Lung (tissue), 12 donors: Measurements from ENCODE around the gene ZBP1. TPM values are rescaled to one million over a fixed set of nuclear protein-coding genes. Genes with fewer than 3 reads are reported as not detected.
A peak's percentile ranks its signal among the peaks of the same experiment; 100 is the strongest.

ENCODE experiments used
- ATAC-seq: fragments of 200-7000 bp; cut with Tn5 transposase; one replicate; pipeline ENCODE4 v1.9.1; 2020; ENCODE audit warnings: moderate number of reproducible peaks; ENCODE audit not compliant: insufficient read depth, low FRiP score
- DNase-seq, 3 donors: peaks; one replicate each; pipeline ENCODE4 v3.0.0-alpha.2; 2013 to 2017
- H3K27ac ChIP-seq, 2 donors: one replicate each; pipeline ENCODE4 v1.5.1; 2013; ENCODE audit warnings: mild to moderate bottlenecking in 2 of 2, moderate library complexity in 2 of 2, control low read depth in 1 of 2, inconsistent platforms in 1 of 2, low read depth in 1 of 2, low read length in 1 of 2
- H3K27me3 ChIP-seq, 3 donors: one replicate each; pipeline ENCODE4 v1.5.1; 2013; ENCODE audit warnings: low read length in 2 of 3; ENCODE audit not compliant: control insufficient read depth in 3 of 3, insufficient read depth in 3 of 3
- H3K36me3 ChIP-seq, 4 donors: one replicate each; pipeline ENCODE4 v1.5.1; 2013; ENCODE audit warnings: low read length in 4 of 4, mild to moderate bottlenecking in 1 of 4, moderate library complexity in 1 of 4; ENCODE audit not compliant: control insufficient read depth in 4 of 4, insufficient read depth in 4 of 4
- H3K4me1 ChIP-seq, 5 donors: one replicate each; pipeline ENCODE4 v1.5.1; 2013; ENCODE audit warnings: low read length in 5 of 5, mild to moderate bottlenecking in 2 of 5, moderate library complexity in 1 of 5; ENCODE audit not compliant: control insufficient read depth in 5 of 5, insufficient read depth in 5 of 5
- H3K4me3 ChIP-seq: one replicate; pipeline ENCODE4 v1.5.1; 2013; ENCODE audit warnings: mild to moderate bottlenecking, control low read depth, moderate library complexity
- H3K9ac ChIP-seq, 2 donors: one replicate each; pipeline ENCODE4 v1.5.1; 2013; ENCODE audit warnings: low read length in 2 of 2, control low read depth in 1 of 2; ENCODE audit not compliant: insufficient read depth in 1 of 2
- H3K9me3 ChIP-seq, 4 donors: one replicate each; pipeline ENCODE4 v1.5.1; 2013; ENCODE audit warnings: low read length in 3 of 4, mild to moderate bottlenecking in 1 of 4, moderate library complexity in 1 of 4; ENCODE audit not compliant: control insufficient read depth in 4 of 4, insufficient read depth in 3 of 4
- CTCF ChIP-seq: IDR thresholded peaks from 2 replicates; pipeline ENCODE4 v1.5.1; 2012; ENCODE audit warnings: mild to moderate bottlenecking; ENCODE audit errors: control extremely low read depth, extremely low read depth
- WGBS, 2 donors: extraction: QIAGEN DNeasy Blood & Tissue Kit; methylation state at CpG; one replicate each; pipeline ENCODE4 v1.1.7; 2013; 5-methylcytosine and 5-hydroxymethylcytosine counted together
- polyA plus RNA-seq, 2 donors: library from polyadenylated mRNA; stranded (reverse); fragments of 200-250 nt; gene quantifications; one replicate each; pipeline ENCODE4 v1.2.1, GENCODE V29; 2013
- total RNA-seq, 2 donors: library from RNA; depleted of rRNA in 1 of 2; stranded (reverse); fragments of >200 nt in 1 of 2; gene quantifications; one replicate each; pipeline ENCODE4 v1.2.1, GENCODE V29; 2014 to 2021
- donor health status: control.
- donor health status: control.
- donor health status: Bipolar disorder and iron deficiency.
- donor health status: healthy.
- donor health status: DM: yes; HTN: yes; CAD: no.

ZBP1 gene
- total and polyA plus RNA-seq, 4 donors = 1.3 to 5.3 (median 2.5) TPM

GRCh38 chr20:57625181-57625958 is 5.1 kb upstream of the ZBP1 start:
- WGBS, 2 donors = 92 to 95% methylated on average over 7 of the region's 7 CpGs
- no peak for DNase-seq
- no peak overlapping the region for H3K27ac ChIP-seq
- no peaks in the 10 kb centered on the region for H3K27me3 ChIP-seq
- H3K36me3 ChIP-seq = no peaks in the 10 kb centered on the region
- H3K9ac ChIP-seq = no peak overlapping the region
- no peak overlapping the region for H3K4me3 ChIP-seq
- H3K9me3 ChIP-seq = peaks cover 0 to 4% (median 0%) of the 10 kb centered on the region in 4 donors
- H3K4me1 ChIP-seq = peaks cover 0 to 13% (median 6%) of the 10 kb centered on the region in 5 donors
- TF ChIP-seq CTCF = no peak
- no peak for ATAC-seq

GRCh38 chr20:57624124-57624523 is 3.9 kb upstream of the ZBP1 start:
- H3K27me3 ChIP-seq = no peaks in the 10 kb centered on the region
- no peak overlapping the region for H3K9ac ChIP-seq
- no peaks in the 10 kb centered on the region for H3K36me3 ChIP-seq
- ATAC-seq (no peak), DNase-seq (no peak)
- peaks cover 0 to 4% (median 0%) of the 10 kb centered on the region in 4 donors for H3K9me3 ChIP-seq
- no peak overlapping the region for H3K4me3 ChIP-seq
- 94 to 100% methylated on average over 3 of the region's 3 CpGs for WGBS, 2 donors
- TF ChIP-seq CTCF = no peak
- peaks cover 0 to 13% (median 6%) of the 10 kb centered on the region in 5 donors for H3K4me1 ChIP-seq
- no peak overlapping the region for H3K27ac ChIP-seq

GRCh38 chr20:57622579-57623381 is 2.6 kb upstream of the ZBP1 start:
- DNase-seq = peak; percentile 21 to 54 (median 38)
- peaks cover 0 to 4% (median 0%) of the 10 kb centered on the region in 4 donors for H3K9me3 ChIP-seq
- WGBS, 2 donors = 64 to 72% methylated on average over 14 of the region's 14 CpGs
- H3K27ac ChIP-seq = no peak overlapping the region
- no peak overlapping the region for H3K9ac ChIP-seq
- peak; percentile 36 for TF ChIP-seq CTCF
- no peaks in the 10 kb centered on the region for H3K36me3 ChIP-seq
- peaks cover 0 to 6% (median 5%) of the 10 kb centered on the region in 5 donors for H3K4me1 ChIP-seq
- ATAC-seq = no peak
- no peak overlapping the region for H3K4me3 ChIP-seq
- no peaks in the 10 kb centered on the region for H3K27me3 ChIP-seq
